ENCODE results near the gene HNF4A. TPM values are rescaled to one million over a fixed set of nuclear protein-coding genes. Genes with fewer than 3 reads are reported as not detected.

The HNF4A gene
- total and polyA plus RNA-seq, 2 of the 13 experiments (the other 11 are each of a cell fraction or from before 2014, with no cell fraction given) = 80.9 to 169 TPM

- TF ChIP-seq, protein P1, sequence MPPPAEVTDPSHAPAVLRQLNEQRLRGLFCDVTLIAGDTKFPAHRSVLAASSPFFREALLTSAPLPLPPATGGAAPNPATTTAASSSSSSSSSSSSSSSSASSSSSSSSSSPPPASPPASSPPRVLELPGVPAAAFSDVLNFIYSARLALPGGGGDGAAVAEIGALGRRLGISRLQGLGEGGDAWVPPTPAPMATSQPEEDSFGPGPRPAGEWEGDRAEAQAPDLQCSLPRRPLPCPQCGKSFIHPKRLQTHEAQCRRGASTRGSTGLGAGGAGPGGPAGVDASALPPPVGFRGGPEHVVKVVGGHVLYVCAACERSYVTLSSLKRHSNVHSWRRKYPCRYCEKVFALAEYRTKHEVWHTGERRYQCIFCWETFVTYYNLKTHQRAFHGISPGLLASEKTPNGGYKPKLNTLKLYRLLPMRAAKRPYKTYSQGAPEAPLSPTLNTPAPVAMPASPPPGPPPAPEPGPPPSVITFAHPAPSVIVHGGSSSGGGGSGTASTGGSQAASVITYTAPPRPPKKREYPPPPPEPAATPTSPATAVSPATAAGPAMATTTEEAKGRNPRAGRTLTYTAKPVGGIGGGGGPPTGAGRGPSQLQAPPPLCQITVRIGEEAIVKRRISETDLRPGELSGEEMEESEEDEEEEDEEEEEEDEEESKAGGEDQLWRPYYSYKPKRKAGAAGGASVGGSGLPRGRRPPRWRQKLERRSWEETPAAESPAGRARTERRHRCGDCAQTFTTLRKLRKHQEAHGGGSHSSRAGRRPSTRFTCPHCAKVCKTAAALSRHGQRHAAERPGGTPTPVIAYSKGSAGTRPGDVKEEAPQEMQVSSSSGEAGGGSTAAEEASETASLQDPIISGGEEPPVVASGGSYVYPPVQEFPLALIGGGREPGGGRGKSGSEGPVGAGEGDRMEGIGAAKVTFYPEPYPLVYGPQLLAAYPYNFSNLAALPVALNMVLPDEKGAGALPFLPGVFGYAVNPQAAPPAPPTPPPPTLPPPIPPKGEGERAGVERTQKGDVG (CRISPR knock-in tag; IDR thresholded peaks at IDR 0.05; ENCODE audit: borderline replicate concordance) = no peak
- TF ChIP-seq THAP7 (CRISPR knock-in tag; IDR thresholded peaks at IDR 0.05) (no peak), RFXAP (CRISPR knock-in tag; IDR thresholded peaks at IDR 0.05; ENCODE audit: borderline replicate concordance) (no peak), ADNP (CRISPR knock-in tag; IDR thresholded peaks at IDR 0.05) (no peak), DR1 (CRISPR knock-in tag; IDR thresholded peaks at IDR 0.05) (no peak), TBX2 (CRISPR knock-in tag; IDR thresholded peaks at IDR 0.05; ENCODE audit: borderline replicate concordance) (no peak), DMTF1 (CRISPR knock-in tag; IDR thresholded peaks at IDR 0.05) (no peak), MAF1 (CRISPR knock-in tag; IDR thresholded peaks at IDR 0.05; ENCODE audit: borderline replicate concordance) (no peak), NKX3-1 (CRISPR knock-in tag; IDR thresholded peaks at IDR 0.05) (no peak), PLRG1 (conservative IDR thresholded peaks at IDR 0.05) (no peak), ZNF180 (CRISPR knock-in tag; IDR thresholded peaks at IDR 0.05; ENCODE audit: borderline replicate concordance, low read depth) (no peak), STAT5B (CRISPR knock-in tag; IDR thresholded peaks at IDR 0.05) (no peak), RARG (CRISPR knock-in tag; IDR thresholded peaks at IDR 0.05; ENCODE audit: low read depth) (no peak), HHEX (CRISPR knock-in tag; IDR thresholded peaks at IDR 0.05) (no peak), CBFB (CRISPR knock-in tag; IDR thresholded peaks at IDR 0.05) (peak; percentile 46; the same call in 1 of the 2 replicates), ZNF3 (CRISPR knock-in tag; IDR thresholded peaks at IDR 0.05) (no peak), BRCA1 (CRISPR knock-in tag; IDR thresholded peaks at IDR 0.05) (no peak), LCORL (IDR thresholded peaks at IDR 0.05) (no peak), LCORL (CRISPR knock-in tag; IDR thresholded peaks at IDR 0.05) (peak; percentile 89), NFYB (CRISPR knock-in tag; IDR thresholded peaks at IDR 0.05) (no peak), PRDM4 (CRISPR knock-in tag; IDR thresholded peaks at IDR 0.05; ENCODE audit: borderline replicate concordance) (no peak), SMC3 (IDR thresholded peaks at IDR 0.05; ENCODE audit: low read length) (no peak)
- TF ChIP-seq, protein P2, sequence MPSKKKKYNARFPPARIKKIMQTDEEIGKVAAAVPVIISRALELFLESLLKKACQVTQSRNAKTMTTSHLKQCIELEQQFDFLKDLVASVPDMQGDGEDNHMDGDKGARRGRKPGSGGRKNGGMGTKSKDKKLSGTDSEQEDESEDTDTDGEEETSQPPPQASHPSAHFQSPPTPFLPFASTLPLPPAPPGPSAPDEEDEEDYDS (CRISPR knock-in tag; IDR thresholded peaks at IDR 0.05) = no peak
These were observed 28.9 kb upstream of the HNF4A start (continued) for GRCh38 chr20:44326391-44327159.
